ENCODE data around the gene PRL. TPM values are rescaled to one million over a fixed set of nuclear protein-coding genes. Genes with fewer than 3 reads are reported as not detected.
A peak's percentile ranks its signal among the peaks of the same experiment; 100 is the strongest.

PRL gene
- total RNA-seq, 1 experiment from 2014 or later = 2.1 TPM

DNA sequence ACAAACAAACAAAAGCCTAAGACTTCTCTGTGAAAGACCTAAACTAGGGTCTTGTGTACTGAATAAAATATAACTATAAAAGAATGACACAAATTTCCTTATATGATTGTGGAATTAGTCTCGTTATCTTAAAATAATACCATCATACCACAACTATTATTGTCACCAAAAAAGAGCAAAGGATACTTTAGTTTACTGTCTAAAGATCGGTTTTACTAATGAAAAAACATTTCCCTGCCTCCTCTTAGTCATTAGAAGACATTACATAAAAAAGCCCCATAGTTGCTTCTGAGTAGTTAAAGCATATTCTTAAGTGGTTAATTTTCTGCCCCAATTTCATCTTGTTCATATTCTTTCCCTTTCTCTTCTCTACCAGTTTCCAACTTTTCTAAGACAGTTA lies 33.1 kb downstream of the PRL start:
- Histone ChIP-seq H3K9me3 (replicated peaks) (no peaks in the 10 kb centered on the region), H3K27me3 (no peaks in the 10 kb centered on the region), H3K4me1 (no peaks in the 10 kb centered on the region), H3K27ac (no peak overlapping the region), H3K36me3 (no peaks in the 10 kb centered on the region), H3K4me3 (no peak overlapping the region)
- no peak for DNase-seq

- Histone ChIP-seq H3K27ac (no peak overlapping the region), H3K36me3 (no peaks in the 10 kb centered on the region), H3K9me3 (replicated peaks) (no peaks in the 10 kb centered on the region), H3K27me3 (no peaks in the 10 kb centered on the region), H3K4me3 (no peak overlapping the region), H3K4me1 (peaks cover 16% of the 10 kb centered on the region)
- no peak for DNase-seq
Measured at GRCh38 chr6:22254886-22255285, 42.0 kb downstream of the PRL start.

DNA sequence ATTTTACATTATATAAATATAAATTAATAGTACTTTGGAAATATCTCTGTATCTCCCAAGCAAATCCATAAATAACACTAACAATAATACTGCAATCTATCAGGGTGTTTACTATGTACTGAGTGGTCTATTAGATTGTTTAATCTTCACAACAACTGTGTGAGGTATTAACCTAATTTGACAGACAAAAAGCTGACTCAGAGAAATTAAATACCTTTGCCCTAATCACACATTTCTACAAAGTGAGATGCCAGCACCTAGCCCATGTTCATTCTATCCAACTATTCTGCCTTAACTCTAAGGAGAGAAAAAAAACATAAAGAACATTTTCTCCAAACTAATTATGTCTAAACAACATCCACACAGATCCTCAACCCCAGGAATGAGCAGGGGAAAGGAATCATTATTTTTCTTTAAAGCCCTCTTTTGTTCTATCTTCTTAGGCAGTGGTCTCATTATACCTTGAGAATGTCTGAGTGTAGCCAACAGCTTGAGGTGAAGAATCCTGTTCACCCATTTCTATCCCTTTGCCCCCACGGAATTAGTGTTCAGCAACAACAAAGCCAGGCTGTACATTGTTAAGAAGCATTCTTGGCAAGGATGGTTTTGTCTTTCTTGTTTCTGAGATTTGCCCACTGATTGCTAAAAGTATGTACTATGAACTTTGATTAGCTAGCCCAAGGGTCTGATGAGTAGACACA lies 42.7 kb downstream of the PRL start:
- no peak for DNase-seq
- Histone ChIP-seq H3K27ac (no peak overlapping the region), H3K36me3 (no peaks in the 10 kb centered on the region), H3K4me1 (peaks cover 21% of the 10 kb centered on the region), H3K4me3 (no peak overlapping the region), H3K9me3 (replicated peaks) (no peaks in the 10 kb centered on the region), H3K27me3 (no peaks in the 10 kb centered on the region)

GRCh38 chr6:22251348-22251747 lies 45.5 kb downstream of the PRL start:
- DNase-seq = peak in 1 of 2 experiments; percentile 5
- peak overlapping the region; percentile 5; the same call in 1 of the 2 replicates for H3K27ac ChIP-seq
- H3K27me3 ChIP-seq = no peaks in the 10 kb centered on the region
- H3K4me3 ChIP-seq = no peak overlapping the region
- H3K9me3 ChIP-seq (replicated peaks) = no peaks in the 10 kb centered on the region
- peaks cover 21% of the 10 kb centered on the region for H3K4me1 ChIP-seq
- H3K36me3 ChIP-seq = no peaks in the 10 kb centered on the region

GRCh38 chr6:22250486-22250885 lies 46.4 kb downstream of the PRL start:
- peaks cover 21% of the 10 kb centered on the region for H3K4me1 ChIP-seq
- H3K36me3 ChIP-seq = no peaks in the 10 kb centered on the region
- no peaks in the 10 kb centered on the region for H3K9me3 ChIP-seq (replicated peaks)
- peak overlapping the region; percentile 5; the same call in 1 of the 2 replicates for H3K27ac ChIP-seq
- no peaks in the 10 kb centered on the region for H3K27me3 ChIP-seq
- no peak overlapping the region for H3K4me3 ChIP-seq
- peak; percentile 56 to 77 for DNase-seq

GRCh38 chr6:22249711-22250350 lies 47.0 kb downstream of the PRL start:
- DNase-seq = no peak
- Histone ChIP-seq H3K4me1 (peaks cover 21% of the 10 kb centered on the region), H3K9me3 (replicated peaks) (no peaks in the 10 kb centered on the region), H3K27ac (no peak overlapping the region), H3K4me3 (no peak overlapping the region), H3K36me3 (no peaks in the 10 kb centered on the region), H3K27me3 (no peaks in the 10 kb centered on the region)

DNA sequence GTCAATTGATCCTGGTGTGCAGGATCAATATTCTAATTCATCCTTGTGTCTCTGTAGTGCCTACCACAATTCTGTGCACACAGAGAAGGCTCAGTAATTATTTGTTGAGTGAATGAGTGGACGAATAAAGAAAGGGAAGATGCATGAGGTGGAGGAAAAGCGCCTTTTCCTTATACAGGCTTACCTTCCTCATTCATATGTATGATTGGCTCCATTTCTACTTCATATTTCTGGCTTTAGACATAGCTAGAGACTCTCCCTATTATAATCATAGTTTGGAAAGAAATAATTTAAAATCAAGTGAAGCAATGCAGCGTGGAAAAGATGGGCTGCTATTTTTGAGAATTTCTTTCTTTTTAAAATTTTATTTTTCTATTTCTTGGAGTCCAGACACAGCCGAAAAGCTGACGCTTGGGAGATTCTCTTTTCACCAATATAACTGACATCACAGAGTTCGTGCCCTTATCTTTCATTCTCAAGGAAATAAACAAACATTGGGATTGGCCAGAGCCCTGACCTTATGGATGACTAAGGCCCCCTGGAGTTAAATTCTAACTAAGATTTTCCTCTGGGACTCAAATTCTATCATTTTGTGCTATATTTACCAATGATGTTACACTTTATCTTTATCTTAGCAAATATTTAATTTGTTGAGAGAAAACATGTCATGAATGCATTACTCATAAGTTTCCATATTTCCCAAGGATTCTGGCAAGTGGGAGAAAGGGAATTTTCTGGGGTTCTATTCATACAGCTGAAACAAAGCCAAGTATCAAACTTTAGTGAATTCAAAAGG lies 48.1 kb downstream of the PRL start:
- DNase-seq = no peak
- Histone ChIP-seq H3K4me1 (peaks cover 21% of the 10 kb centered on the region), H3K27ac (no peak overlapping the region), H3K9me3 (replicated peaks) (no peaks in the 10 kb centered on the region), H3K36me3 (no peaks in the 10 kb centered on the region), H3K4me3 (no peak overlapping the region), H3K27me3 (no peaks in the 10 kb centered on the region)

GRCh38 chr6:22247916-22248482 lies 48.8 kb downstream of the PRL start:
- Histone ChIP-seq H3K4me1 (peaks cover 21% of the 10 kb centered on the region), H3K4me3 (no peak overlapping the region), H3K36me3 (no peaks in the 10 kb centered on the region), H3K27ac (no peak overlapping the region), H3K9me3 (replicated peaks) (no peaks in the 10 kb centered on the region), H3K27me3 (no peaks in the 10 kb centered on the region)
- DNase-seq = no peak

- Histone ChIP-seq H3K9me3 (replicated peaks) (no peaks in the 10 kb centered on the region), H3K36me3 (no peaks in the 10 kb centered on the region), H3K27me3 (no peaks in the 10 kb centered on the region), H3K4me1 (no peaks in the 10 kb centered on the region), H3K27ac (no peak overlapping the region), H3K4me3 (no peak overlapping the region)
- DNase-seq = no peak
Measured at GRCh38 chr6:22240025-22240424, 56.8 kb downstream of the PRL start.

DNA sequence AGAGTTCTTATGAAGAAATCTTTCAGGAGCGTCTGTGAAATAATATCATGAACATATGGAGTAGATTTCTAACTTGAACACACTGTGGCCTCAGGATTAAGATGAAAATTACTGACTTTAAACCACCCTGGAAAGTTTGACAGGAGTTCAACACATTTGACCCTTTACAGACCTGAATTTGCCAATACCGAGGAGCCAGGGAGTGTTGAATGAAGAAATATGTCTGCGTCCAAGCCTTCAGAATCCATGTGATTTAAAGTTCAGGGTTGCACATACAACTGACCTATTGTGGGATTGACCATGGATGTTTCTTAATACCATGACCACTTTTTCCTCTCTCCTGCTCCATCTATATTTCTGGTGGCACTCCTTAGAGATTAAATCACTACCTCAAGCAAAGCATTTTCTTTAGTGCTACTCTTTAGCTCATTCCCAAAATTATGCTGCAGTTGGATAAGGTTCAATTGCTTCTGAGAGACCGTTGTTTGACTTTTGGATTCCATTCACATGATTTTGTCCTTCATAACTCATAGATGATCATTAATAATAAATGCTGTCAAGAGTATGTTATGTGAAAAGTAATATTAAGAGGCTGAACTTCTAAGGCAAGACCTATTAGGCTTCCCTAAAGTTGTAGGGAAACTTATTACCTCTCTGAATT lies 57.4 kb downstream of the PRL start:
- H3K27ac ChIP-seq = no peak overlapping the region
- no peak overlapping the region for H3K4me3 ChIP-seq
- DNase-seq = no peak
- H3K27me3 ChIP-seq = no peaks in the 10 kb centered on the region
- H3K9me3 ChIP-seq (replicated peaks) = no peaks in the 10 kb centered on the region
- H3K4me1 ChIP-seq = no peaks in the 10 kb centered on the region
- no peaks in the 10 kb centered on the region for H3K36me3 ChIP-seq

DNA sequence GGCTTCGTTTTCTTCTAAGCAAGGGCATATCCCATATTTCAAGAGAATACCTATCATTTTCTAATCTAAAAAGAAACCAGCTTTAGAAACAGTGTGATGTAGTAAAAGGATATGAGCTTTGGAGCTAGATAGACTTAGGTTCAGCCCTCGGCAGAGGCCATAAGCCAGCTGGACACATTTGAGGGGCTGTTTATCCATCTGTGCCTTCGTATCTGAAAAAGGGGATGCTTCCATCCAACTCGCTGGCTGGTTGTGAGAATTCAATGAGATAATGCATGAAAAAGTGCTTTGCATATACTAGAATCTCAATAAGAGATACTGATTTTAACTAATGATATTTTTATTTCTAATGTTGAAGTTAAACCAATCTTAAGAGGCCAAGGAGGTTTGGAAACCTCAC lies 58.0 kb downstream of the PRL start:
- Histone ChIP-seq H3K4me3 (no peak overlapping the region), H3K27ac (no peak overlapping the region), H3K4me1 (no peaks in the 10 kb centered on the region), H3K36me3 (no peaks in the 10 kb centered on the region), H3K27me3 (no peaks in the 10 kb centered on the region), H3K9me3 (replicated peaks) (no peaks in the 10 kb centered on the region)
- DNase-seq = no peak

DNA sequence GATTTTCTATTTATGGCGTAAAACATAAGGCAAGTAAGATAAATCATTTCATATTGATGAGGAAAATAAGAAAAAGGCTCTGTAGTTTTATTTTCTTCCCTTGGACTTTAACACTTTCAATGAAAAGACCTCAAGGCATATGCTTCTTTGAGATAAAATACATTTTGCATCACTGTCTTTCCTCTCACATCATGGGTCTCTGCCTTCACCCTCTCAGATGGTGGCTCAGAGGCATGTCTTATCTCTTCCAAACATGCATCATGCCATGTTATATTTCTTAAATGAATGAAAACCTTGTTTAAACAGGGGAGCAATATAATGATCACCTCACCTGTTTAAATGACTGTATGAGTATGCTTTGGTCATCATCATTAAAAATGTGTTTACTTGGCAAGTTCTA lies 59.3 kb downstream of the PRL start:
- Histone ChIP-seq H3K9me3 (replicated peaks) (no peaks in the 10 kb centered on the region), H3K27me3 (no peaks in the 10 kb centered on the region), H3K27ac (no peak overlapping the region), H3K4me1 (no peaks in the 10 kb centered on the region), H3K36me3 (no peaks in the 10 kb centered on the region), H3K4me3 (no peak overlapping the region)
- no peak for DNase-seq
